HFF-Myc (cell line): ENCODE results near the gene VPS33B.
A peak's percentile ranks its signal among the peaks of the same experiment; 100 is the strongest.
"Not testable (repeated sequence)": the region's sequence is repeated elsewhere in the genome, so short reads cannot be mapped to it uniquely, and the experiment has no call there.

ENCODE experiments used
- DNase-seq: peaks from one replicate; pipeline ENCODE4 v3.0.0-alpha.2; 2011; ENCODE audit warnings: low read depth; ENCODE audit errors: extremely low read depth
- H3K4me3 ChIP-seq: replicated peaks from 2 replicates; pipeline ENCODE4 v1.5.1; 2011; ENCODE audit warnings: low read depth, mild to moderate bottlenecking, control low read depth, low read length
- CTCF ChIP-seq: IDR thresholded peaks from 2 replicates; pipeline ENCODE4 v1.5.1; 2012; ENCODE audit warnings: mild to moderate bottlenecking, low read depth, low read length, control low read depth; ENCODE audit errors: missing control alignments

The VPS33B gene

GRCh38 chr15:91049378-91050127 lies 27.2 kb upstream of the VPS33B start:
- TF ChIP-seq CTCF = peak; percentile 68
- H3K4me3 ChIP-seq = no peak overlapping the region

DNA sequence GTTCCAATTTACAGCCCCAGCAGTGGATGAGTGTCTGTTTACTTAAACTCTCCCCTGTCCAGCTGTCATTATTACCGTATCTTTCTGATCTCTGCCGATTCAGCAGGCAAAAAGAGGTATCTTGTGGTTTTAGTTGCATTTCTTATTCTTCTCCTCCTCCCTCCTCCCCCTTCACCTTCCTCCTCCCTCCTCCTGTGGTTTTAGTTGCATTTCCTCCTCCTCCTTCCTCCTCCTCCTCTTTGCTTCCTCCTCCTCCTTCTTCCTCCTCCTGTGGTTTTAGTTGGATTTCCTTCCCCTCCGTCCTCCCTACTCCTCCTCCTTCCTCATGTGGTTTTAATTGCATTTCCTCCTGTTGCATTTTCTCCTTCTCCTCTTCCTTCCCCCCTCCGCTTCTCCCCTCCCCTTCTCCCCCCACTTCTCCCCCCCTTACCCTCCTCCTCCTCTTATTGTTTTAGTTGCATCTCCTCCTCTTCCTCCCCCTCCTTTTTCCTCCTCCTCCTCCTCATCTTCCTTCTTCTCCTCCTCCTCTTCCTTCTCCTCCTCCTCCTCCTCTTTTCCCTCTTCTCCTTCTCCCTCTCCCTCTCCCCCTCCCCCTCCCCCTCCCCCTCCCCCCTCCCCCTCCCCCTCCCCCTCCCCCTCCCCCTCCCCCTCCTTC lies 25.3 kb upstream of the VPS33B start:
- peak; percentile 10 for DNase-seq
- no peak overlapping the region for H3K4me3 ChIP-seq
- TF ChIP-seq CTCF = no peak

More at GRCh38 chr15:91049378-91050127, 27.2 kb upstream of the VPS33B start:
- DNase-seq = peak; percentile 46

GRCh38 chr15:91046056-91046455 lies 23.7 kb upstream of the VPS33B start:
- not testable (repeated sequence) for DNase-seq, H3K4me3 ChIP-seq

GRCh38 chr15:91045065-91045464 lies 22.7 kb upstream of the VPS33B start:
- no peak for DNase-seq
- H3K4me3 ChIP-seq = no peak overlapping the region
- TF ChIP-seq CTCF = no peak

DNA sequence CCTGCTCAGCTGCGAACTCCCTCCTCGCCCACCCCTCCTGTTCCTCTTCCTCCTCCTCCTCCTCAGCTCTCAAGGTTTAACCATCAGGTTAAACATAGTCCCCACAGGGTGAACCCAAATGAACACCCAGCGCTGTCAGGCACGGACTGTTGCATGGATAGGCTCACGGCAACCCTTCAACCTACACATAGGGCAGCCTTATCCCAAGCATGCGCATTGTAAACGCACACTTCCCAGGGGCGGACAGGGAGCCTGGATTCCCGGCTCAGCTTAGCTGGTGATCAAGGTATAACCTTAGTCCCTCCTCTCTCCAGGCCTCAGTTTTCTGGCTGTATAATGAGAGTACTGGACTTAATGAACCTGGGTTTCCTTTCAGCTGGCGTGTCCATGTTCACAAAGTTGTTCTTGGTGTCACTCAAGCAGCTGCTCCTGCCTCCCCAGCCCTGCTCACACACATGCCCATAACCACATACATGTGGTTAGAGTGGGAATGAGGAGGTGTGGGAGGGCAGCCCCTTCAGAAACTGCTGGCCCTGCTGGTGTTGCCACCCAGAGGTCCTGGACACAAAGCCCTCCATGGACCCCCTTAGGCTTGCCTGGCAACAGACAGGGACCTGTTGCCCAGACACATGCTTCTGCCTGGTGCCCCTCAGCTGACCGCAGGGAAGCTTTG lies 20.9 kb upstream of the VPS33B start:
- no peak for TF ChIP-seq CTCF
- no peak for DNase-seq
- H3K4me3 ChIP-seq = no peak overlapping the region

DNA sequence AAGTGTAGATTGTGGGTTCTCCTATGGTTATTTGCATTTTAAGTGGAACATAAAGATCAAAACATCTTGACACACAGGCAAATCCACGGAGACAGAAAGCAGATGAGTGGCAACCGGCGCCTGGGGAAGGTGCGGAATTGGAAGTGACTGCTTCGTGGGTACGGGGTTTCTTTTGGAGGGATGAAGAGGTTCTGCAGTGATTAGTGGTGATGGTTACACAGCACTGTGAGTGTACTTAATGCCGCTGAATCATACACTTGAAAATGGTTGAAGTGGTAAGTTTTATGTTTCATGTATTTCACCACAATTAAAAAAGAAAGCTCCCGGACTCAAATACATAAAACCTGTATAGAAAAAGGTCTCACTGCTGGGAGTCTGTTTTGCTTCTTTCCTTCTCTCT lies 18.5 kb upstream of the VPS33B start:
- DNase-seq = no peak
- no peak overlapping the region for H3K4me3 ChIP-seq
- TF ChIP-seq CTCF = no peak

GRCh38 chr15:91039996-91040395 lies 17.6 kb upstream of the VPS33B start:
- no peak overlapping the region for H3K4me3 ChIP-seq
- no peak for TF ChIP-seq CTCF
- no peak for DNase-seq
